HuH-7 (cell line): Measurements from ENCODE around the gene MEIS2.

Source experiments
- DNase-seq: peaks from one replicate; pipeline ENCODE4 v3.0.0; 2011; ENCODE audit warnings: low spot score

Gene MEIS2

GRCh38 chr15:37041042-37041441 is 59.3 kb downstream of the MEIS2 start:
- no peak for DNase-seq

GRCh38 chr15:37040072-37040742 is 60.1 kb downstream of the MEIS2 start:
- no peak for DNase-seq

DNA sequence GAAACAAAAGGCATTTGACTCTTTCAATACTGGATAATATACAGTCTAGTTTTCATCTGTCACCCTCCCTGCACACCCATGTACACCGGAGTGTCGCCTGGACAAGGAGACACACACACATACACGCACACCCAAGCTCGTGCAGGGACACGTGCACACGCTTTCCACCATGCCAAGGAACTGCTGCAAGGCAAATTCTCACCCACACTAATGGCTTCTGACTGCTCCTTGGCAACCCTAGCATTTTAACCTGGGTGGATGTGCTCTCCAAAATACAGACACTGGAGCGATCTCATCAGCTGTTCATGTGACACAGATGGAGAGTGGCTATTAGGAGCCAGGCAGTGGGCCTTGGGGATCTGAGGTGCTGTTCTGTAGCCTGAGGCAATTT is 61.6 kb downstream of the MEIS2 start:
- DNase-seq: no peak

GRCh38 chr15:37037850-37038715 is 62.3 kb downstream of the MEIS2 start:
- no peak for DNase-seq

DNA sequence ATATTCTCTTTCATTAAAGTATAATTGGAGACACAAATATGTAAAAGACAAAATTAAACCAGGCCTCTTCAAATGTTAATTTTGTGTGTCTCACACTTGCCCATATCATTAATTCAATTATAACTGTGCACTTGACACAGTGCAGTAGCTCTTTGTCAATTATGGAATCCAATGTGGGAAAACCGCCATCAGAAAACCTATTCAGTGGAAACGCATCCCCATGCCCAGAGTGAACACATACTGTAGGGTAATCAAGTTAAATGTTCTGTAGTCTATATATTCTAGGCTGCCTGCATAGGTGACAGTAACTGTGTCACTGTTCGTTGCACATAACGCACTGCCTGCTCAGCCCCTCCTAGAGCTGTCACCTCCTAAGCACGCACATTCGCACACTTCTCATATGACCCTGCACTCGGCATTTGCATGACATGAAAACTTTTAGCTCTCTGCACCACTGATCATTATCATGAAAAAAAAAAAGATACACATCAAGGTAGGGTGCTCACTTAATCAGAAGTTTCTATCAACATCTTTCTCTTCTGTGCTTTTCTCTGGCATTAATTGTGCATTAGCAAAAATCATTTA is 63.2 kb downstream of the MEIS2 start:
- no peak for DNase-seq

DNA sequence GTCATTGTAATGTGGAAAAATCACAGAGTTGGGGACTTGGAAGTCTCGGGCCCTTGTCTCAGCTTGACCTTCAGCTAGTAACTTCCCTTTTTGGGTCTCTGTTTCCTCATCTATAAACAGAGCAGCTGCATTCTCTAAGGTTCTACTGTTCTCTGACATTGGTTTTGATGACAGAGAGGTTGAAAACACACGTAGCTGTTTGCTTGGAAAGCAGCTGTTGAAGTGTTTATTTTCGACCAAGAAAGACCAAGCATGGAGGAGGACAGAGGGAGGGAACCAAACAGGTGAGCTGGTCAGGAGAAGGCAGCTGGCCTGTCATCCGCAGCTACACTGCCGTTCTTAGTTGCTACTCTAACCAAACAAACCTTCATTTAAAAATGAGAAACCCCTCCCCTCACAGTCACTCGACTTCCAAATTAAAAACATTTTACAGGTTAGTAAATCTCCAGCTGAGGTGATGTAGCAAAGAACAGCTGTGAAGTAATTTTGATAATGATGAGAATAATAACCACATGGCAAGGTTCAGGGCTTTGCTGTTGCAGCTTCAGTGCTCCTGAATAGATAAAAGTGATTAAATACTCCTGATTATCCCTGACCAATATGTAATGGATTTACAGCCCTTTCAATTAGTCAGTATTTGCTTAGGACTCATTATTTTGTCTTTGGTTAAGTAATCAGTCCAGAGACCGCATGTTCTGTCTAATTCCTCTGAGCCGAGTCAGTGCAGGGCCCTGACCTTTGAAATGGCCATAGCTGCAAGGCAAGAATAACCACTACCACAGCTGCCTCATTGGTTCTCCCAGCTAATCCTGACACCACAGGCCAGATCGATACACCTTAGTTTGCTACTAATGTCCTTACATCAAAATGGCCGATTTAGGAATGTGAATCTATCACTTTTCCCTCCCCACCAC is 65.3 kb downstream of the MEIS2 start:
- DNase-seq: no peak

DNA sequence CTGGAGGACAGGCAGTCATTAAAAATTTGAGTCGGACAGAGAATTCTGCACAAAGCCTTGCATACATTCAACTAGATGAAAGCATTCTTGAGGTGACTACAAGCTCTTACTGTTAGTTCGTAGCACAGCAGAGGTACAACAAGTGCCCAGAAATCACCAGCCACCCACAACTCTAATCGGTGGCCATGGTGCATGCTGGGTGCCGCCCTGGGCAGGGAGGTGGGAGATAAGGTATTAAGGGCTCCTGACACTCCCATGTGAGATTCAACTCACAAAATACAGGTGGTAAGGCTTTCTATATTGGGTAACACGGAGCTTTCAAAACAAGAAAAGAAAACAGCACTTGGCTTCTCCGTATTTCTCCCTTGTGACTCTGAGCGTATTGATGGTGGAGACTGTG is 66.0 kb downstream of the MEIS2 start:
- DNase-seq: no peak

- no peak for DNase-seq
These were observed 68.1 kb downstream of the MEIS2 start for GRCh38 chr15:37032091-37032775.

DNA sequence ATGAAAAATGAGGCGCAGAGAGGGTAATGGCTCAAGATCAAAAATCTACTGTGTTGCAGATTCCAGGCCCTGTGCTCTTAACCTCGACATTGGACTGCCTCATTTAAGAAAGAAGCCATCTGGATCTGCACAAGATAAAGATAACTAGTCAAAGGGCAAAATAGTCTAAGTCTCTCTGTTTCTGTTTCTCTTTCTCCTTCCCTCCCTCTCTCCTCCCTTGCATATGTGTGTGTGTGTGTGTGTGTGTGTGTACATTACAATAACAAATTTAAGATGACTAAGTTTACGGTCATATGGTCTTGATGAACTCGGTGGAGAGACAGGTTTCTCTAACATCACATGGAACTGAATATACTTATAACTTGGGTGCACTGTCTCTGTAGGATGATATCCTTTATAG is 69.2 kb downstream of the MEIS2 start:
- DNase-seq: no peak

DNA sequence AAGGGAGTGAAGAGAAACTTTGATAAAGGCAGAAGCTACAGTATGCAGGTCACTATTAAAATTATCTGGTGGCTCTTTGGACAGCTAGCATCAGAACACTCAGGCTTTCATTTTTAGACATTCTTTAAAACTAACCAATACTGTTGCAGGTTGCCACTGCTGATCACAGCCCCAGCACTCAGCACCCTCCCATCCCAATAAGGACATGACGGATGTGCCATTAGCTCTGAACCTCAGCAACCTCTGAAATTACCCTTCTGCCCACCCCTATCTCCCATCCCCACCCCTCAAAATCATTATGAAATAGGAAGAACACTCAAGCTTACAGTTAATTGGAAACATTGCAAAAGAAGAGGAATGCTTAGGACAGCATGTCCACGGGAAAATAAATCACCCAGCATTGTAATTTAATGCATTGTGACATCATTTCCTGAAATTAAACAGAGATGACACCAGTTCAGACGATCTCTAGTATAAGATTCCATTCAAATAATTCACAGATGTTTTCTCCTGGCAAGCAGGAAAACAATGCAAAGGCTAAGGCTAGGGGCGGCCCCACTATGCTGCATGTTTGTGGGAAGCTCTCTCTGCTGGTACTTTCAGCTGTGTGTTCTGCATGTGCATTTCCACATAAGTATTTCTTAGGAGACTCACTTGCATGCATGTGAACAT is 71.6 kb downstream of the MEIS2 start:
- no peak for DNase-seq

DNA sequence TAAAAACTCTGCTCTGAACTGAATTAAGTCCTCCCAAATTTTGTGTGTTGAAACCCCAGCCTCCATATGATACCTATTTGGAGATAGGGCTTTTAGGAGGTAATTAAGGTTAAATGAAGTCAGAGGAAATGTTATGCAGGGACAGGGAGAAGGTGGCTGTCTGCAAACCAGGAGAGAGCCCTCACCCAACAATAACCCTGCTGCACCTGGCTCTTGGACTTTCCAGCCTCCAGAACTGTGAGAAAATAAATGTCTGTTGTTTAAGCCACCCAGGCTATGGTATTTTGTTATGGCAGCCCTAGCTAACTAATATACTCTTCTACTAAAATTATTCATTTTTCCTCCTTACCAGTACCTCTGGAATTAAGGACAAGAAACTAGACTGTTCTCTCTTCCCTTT is 79.5 kb downstream of the MEIS2 start:
- DNase-seq: no peak

GRCh38 chr15:37019479-37020433 is 80.6 kb downstream of the MEIS2 start:
- DNase-seq: peak; percentile 20

GRCh38 chr15:37017031-37017625 is 83.2 kb downstream of the MEIS2 start:
- no peak for DNase-seq

GRCh38 chr15:37016231-37016630 is 84.1 kb downstream of the MEIS2 start:
- DNase-seq: no peak

DNA sequence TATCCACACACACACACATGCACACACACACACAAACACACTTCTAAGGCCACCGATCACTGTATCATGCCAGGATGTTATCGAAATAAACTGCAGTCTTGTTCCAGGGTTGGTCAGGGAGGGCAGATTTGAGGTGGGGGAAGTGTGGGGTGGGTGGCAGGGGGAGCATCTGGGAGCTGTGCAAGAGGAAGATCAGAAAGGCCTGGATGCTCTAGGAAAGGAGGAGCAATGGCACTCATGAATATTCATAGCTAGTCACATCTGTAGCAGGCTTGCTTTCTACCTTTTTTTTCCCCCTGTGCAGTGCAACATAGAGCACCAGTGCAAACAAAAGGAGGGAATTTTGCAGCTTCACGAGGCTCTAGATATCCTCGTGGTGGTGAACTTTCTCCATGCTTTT is 84.9 kb downstream of the MEIS2 start:
- DNase-seq: no peak

- no peak for DNase-seq
These were observed 85.3 kb downstream of the MEIS2 start for GRCh38 chr15:37015035-37015434.

GRCh38 chr15:37014566-37014965 is 85.8 kb downstream of the MEIS2 start:
- DNase-seq: no peak

GRCh38 chr15:37014137-37014536 is 86.2 kb downstream of the MEIS2 start:
- no peak for DNase-seq

- DNase-seq: no peak
These were observed 89.8 kb downstream of the MEIS2 start for GRCh38 chr15:37010595-37010994.
